PC-9 (cell line): ENCODE data around the gene PROB1.

Experiments
- CTCF ChIP-seq: fragments of 200-600 bp; sonication (generic); conservative IDR thresholded peaks from 2 replicates; pipeline ENCODE4 v1.6.1; 2017; ENCODE audit warnings: mixed run types, antibody characterized with exemption, mild to moderate bottlenecking, moderate library complexity
- EZH2 ChIP-seq: fragments of 200-600 bp; sonication (generic); IDR thresholded peaks from 2 replicates; pipeline ENCODE4 v1.8.0; 2017; ENCODE audit warnings: antibody characterized with exemption, low read depth

DNA sequence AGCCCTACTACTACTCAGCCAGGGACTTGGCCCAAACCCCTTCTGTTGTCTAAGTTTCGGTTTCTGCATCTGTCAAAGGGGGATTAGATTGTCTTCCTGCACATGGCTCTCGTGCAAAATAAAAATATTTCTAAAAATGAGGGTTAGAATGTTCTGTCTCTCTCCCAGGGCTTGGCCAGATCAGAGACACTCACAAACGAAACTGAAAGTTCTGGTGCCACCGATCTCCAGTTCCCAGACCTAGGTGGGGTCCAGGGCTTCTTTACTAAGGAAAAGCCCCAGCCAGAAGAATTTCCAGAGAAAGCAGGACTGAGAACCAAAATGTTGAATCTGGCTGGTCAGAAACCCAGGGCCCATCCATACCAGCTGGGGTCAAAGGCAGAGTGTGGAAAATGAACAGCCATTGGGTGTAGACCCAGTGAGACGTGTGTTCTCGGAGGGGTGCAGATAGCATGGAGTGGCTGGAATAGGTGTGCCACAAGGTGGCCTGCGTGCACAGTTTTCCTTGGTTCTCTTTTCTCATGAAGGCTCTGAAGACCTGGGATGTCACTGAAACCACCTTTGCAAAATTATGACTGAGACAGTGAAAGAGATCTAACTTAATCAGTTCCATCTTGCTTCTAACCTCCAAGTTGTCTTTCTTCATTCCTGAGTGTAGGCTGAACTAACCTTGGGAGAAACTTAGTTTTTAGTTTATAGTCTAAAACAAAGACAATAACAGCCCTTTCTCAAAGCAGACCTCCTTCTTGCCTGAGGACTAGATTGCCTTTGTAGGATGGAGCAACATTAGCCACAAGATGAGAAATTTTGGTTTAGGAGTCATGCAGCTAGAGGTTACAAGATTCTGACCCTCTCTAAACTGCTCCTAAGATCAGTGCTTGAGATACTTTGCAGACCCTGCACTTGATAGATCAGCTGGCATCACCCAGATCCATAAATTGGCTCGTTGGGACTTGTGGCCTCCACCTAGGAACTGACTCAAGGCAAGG lies 9.5 kb downstream of the PROB1 start:
- TF ChIP-seq CTCF, result no peak
- TF ChIP-seq EZH2, result no peak
